Fibroblast of villous mesenchyme (primary cell): ENCODE measurements around the gene STEAP1B. TPM values are rescaled to one million over a fixed set of nuclear protein-coding genes. Genes with fewer than 3 reads are reported as not detected.

Experiments
- DNase-seq: peaks from one replicate; pipeline ENCODE4 v3.0.0-alpha.2; 2010; ENCODE audit warnings: low read depth
- H3K4me3 ChIP-seq: 2 replicates; pipeline ENCODE4 v1.5.1; 2011; ENCODE audit warnings: low read depth, mild to moderate bottlenecking, low read length
- CTCF ChIP-seq: IDR thresholded peaks from 2 replicates; pipeline ENCODE4 v1.5.1; 2012; ENCODE audit warnings: low read depth, mild to moderate bottlenecking, low read length; ENCODE audit not compliant: insufficient read depth
- total RNA-seq: library from RNA; depleted of rRNA; stranded (reverse); fragments of >200 nt; gene quantifications from 2 replicates; pipeline ENCODE4 v1.2.3, GENCODE V29; 2012

Gene STEAP1B
- total RNA-seq, 1 donor: 11.7 TPM

GRCh38 chr7:22406715-22407114 lies 93.3 kb downstream of the STEAP1B start:
- TF ChIP-seq CTCF: no peak
- DNase-seq: no peak
- no peak overlapping the region for H3K4me3 ChIP-seq

- no peak overlapping the region for H3K4me3 ChIP-seq
- DNase-seq: no peak
- TF ChIP-seq CTCF: no peak
Observed at GRCh38 chr7:22404421-22405023, 95.5 kb downstream of the STEAP1B start.

GRCh38 chr7:22403344-22403743 lies 96.6 kb downstream of the STEAP1B start:
- no peak for DNase-seq
- no peak for TF ChIP-seq CTCF
- H3K4me3 ChIP-seq: no peak overlapping the region

- no peak for DNase-seq
- H3K4me3 ChIP-seq: no peak overlapping the region
- no peak for TF ChIP-seq CTCF
Observed at GRCh38 chr7:22402250-22402649, 97.7 kb downstream of the STEAP1B start.

- H3K4me3 ChIP-seq: no peak overlapping the region
- DNase-seq: no peak
- no peak for TF ChIP-seq CTCF
Observed at GRCh38 chr7:22400936-22401553, 98.9 kb downstream of the STEAP1B start.

- H3K4me3 ChIP-seq: no peak overlapping the region
- no peak for TF ChIP-seq CTCF
- DNase-seq: no peak
Observed at GRCh38 chr7:22400150-22400814, 99.7 kb downstream of the STEAP1B start.
